Ramos (cell line): ENCODE results near the gene HSPA5.
"Not testable (repeated sequence)": the region's sequence is repeated elsewhere in the genome, so short reads cannot be mapped to it uniquely, and the experiment has no call there.

Experiments
- in situ Hi-C: fragments of 300-500 bp; cut with MboI; formaldehyde crosslinking; loops from one replicate; pipeline ENCODE4 v1.14.3; 2022; ENCODE audit warnings: low sequenced_read_pairs; ENCODE audit not compliant: unreplicated experiment

HSPA5 gene

GRCh38 chr9:125246261-125246667, 5.1 kb upstream of the HSPA5 start:
- in situ Hi-C loops, result no loop called here

GRCh38 chr9:125243792-125244260, 2.7 kb upstream of the HSPA5 start:
- in situ Hi-C loops, result no loop called here

- in situ Hi-C loops, result no loop called here
Measured at GRCh38 chr9:125241863-125242739, 958 bp upstream of the HSPA5 start.

GRCh38 chr9:125240649-125240999, 519 bp downstream of the HSPA5 start:
- in situ Hi-C loops, result no loop called here

GRCh38 chr9:125239631-125240597, 1.2 kb downstream of the HSPA5 start:
- in situ Hi-C loops, result no loop called here

- in situ Hi-C loops, result no loop called here
Measured at GRCh38 chr9:125238915-125239446, 2.2 kb downstream of the HSPA5 start.

- in situ Hi-C loops, result no loop called here
Measured at GRCh38 chr9:125238127-125238914, 2.8 kb downstream of the HSPA5 start.

GRCh38 chr9:125236520-125237159, 4.5 kb downstream of the HSPA5 start:
- in situ Hi-C loops, result not testable (repeated sequence)

- in situ Hi-C loops, result no loop called here
Measured at GRCh38 chr9:125235804-125236519, 5.2 kb downstream of the HSPA5 start.

- in situ Hi-C loops, result not testable (repeated sequence)
Measured at GRCh38 chr9:125234099-125234498, 7.0 kb downstream of the HSPA5 start.

GRCh38 chr9:125233678-125234077, 7.5 kb downstream of the HSPA5 start:
- in situ Hi-C loops, result no loop called here

GRCh38 chr9:125227761-125228160, 13.4 kb downstream of the HSPA5 start:
- in situ Hi-C loops, result no loop called here

- in situ Hi-C loops, result not testable (repeated sequence)
Measured at GRCh38 chr9:125224858-125225257, 16.3 kb downstream of the HSPA5 start.

- in situ Hi-C loops, result no loop called here
Measured at GRCh38 chr9:125218621-125219020, 22.5 kb downstream of the HSPA5 start.

GRCh38 chr9:125214186-125214585, 27.0 kb downstream of the HSPA5 start:
- in situ Hi-C loops, result no loop called here

- in situ Hi-C loops, result no loop called here
Measured at GRCh38 chr9:125204477-125204876, 36.7 kb downstream of the HSPA5 start.

GRCh38 chr9:125202846-125203618, 38.1 kb downstream of the HSPA5 start:
- in situ Hi-C loops, result no loop called here
